H9 (cell line): ENCODE results near the gene NOP9. TPM values are rescaled to one million over a fixed set of nuclear protein-coding genes. Genes with fewer than 3 reads are reported as not detected.

Experiments used
- DNase-seq: peaks from one replicate; pipeline ENCODE4 v3.0.0-alpha.2; 2017
- H2AFZ ChIP-seq: one replicate; pipeline ENCODE4 v1.6.1; 2013; ENCODE audit warnings: mild to moderate bottlenecking, low read length, control low read depth, moderate library complexity
- H2AK5ac ChIP-seq: 2 replicates; pipeline ENCODE4 v1.6.1; 2013; ENCODE audit warnings: low read length, control low read depth, mixed read lengths; ENCODE audit not compliant: insufficient read length
- H2BK120ac ChIP-seq: one replicate; pipeline ENCODE4 v1.6.1; 2013; ENCODE audit warnings: low read depth, mild to moderate bottlenecking, low read length, control low read depth, inconsistent platforms; ENCODE audit not compliant: poor library complexity, severe bottlenecking
- H2BK12ac ChIP-seq: 2 replicates; pipeline ENCODE4 v1.6.1; 2013; ENCODE audit warnings: low read length, control low read depth, mixed read lengths, low read depth; ENCODE audit not compliant: insufficient read length
- H2BK15ac ChIP-seq: 2 replicates; pipeline ENCODE4 v1.6.1; 2013; ENCODE audit warnings: low read depth, low read length, control low read depth
- H2BK20ac ChIP-seq: one replicate; pipeline ENCODE4 v1.6.1; 2013; ENCODE audit warnings: low read depth, mild to moderate bottlenecking, low read length, control low read depth, inconsistent platforms; ENCODE audit not compliant: poor library complexity, severe bottlenecking
- H2BK5ac ChIP-seq: 2 replicates; pipeline ENCODE4 v1.6.1; 2013; ENCODE audit warnings: low read length, control low read depth, mixed read lengths; ENCODE audit not compliant: insufficient read length
- H3K14ac ChIP-seq: 2 replicates; pipeline ENCODE4 v1.6.1; 2013; ENCODE audit warnings: low read length, control low read depth; ENCODE audit not compliant: insufficient read depth
- H3K18ac ChIP-seq: 2 replicates; pipeline ENCODE4 v1.6.1; 2013; ENCODE audit warnings: low read depth, mild to moderate bottlenecking, mixed read lengths, low read length, control low read depth; ENCODE audit not compliant: insufficient read length
- H3K23ac ChIP-seq: 2 replicates; pipeline ENCODE4 v1.6.1; 2013; ENCODE audit warnings: low read length, control low read depth, mixed read lengths, low read depth; ENCODE audit not compliant: insufficient read length
- H3K23me2 ChIP-seq: 2 replicates; pipeline ENCODE4 v1.6.1; 2013; ENCODE audit warnings: low read depth, mild to moderate bottlenecking, mixed read lengths, low read length, control low read depth; ENCODE audit not compliant: insufficient read length, poor library complexity, severe bottlenecking
- H3K27ac ChIP-seq: 2 replicates; pipeline ENCODE4 v1.5.1; 2013; ENCODE audit warnings: low read length, control low read depth, mixed read lengths, low read depth; ENCODE audit not compliant: insufficient read length
- H3K27me3 ChIP-seq: 2 replicates; pipeline ENCODE4 v1.6.1; 2013; ENCODE audit warnings: low read length, control low read depth, inconsistent platforms; ENCODE audit not compliant: insufficient read depth
- H3K4ac ChIP-seq: 2 replicates; pipeline ENCODE4 v1.6.1; 2013; ENCODE audit warnings: low read depth, mild to moderate bottlenecking, control low read depth, inconsistent platforms, low read length, moderate library complexity
- H3K4me1 ChIP-seq: 2 replicates; pipeline ENCODE4 v1.6.1; 2013; ENCODE audit warnings: low read length, control low read depth, inconsistent platforms; ENCODE audit not compliant: insufficient read depth
- H3K4me2 ChIP-seq: 2 replicates; pipeline ENCODE4 v1.6.1; 2013; ENCODE audit warnings: low read length, control low read depth, mixed read lengths; ENCODE audit not compliant: insufficient read length, insufficient read depth
- H3K56ac ChIP-seq: 2 replicates; pipeline ENCODE4 v1.6.1; 2013; ENCODE audit warnings: low read depth, mild to moderate bottlenecking, mixed read lengths, low read length, control low read depth; ENCODE audit not compliant: insufficient read length
- H3K79me1 ChIP-seq: 2 replicates; pipeline ENCODE4 v1.6.1; 2013; ENCODE audit warnings: low read depth, mild to moderate bottlenecking, moderate library complexity, low read length, control low read depth, inconsistent platforms; ENCODE audit not compliant: insufficient read depth, poor library complexity, severe bottlenecking
- H3K79me2 ChIP-seq: 2 replicates; pipeline ENCODE4 v1.6.1; 2013; ENCODE audit warnings: low read length, control low read depth, inconsistent platforms; ENCODE audit not compliant: insufficient read depth
- H3K9ac ChIP-seq: 2 replicates; pipeline ENCODE4 v1.6.1; 2013; ENCODE audit warnings: low read length, control low read depth, mixed read lengths; ENCODE audit not compliant: insufficient read length; ENCODE audit errors: extremely low read depth
- H3K9me3 ChIP-seq: one replicate; pipeline ENCODE4 v1.6.1; 2013; ENCODE audit warnings: low read depth, low read length, inconsistent platforms; ENCODE audit not compliant: control insufficient read depth
- H3T11ph ChIP-seq: one replicate; pipeline ENCODE4 v1.6.1; 2013; ENCODE audit warnings: mild to moderate bottlenecking, low read length, control low read depth, inconsistent platforms
- H4K20me1 ChIP-seq: one replicate; pipeline ENCODE4 v1.6.1; 2013; ENCODE audit not compliant: control insufficient read depth, insufficient read length, insufficient read depth
- H4K5ac ChIP-seq: 2 replicates; pipeline ENCODE4 v1.6.1; 2013; ENCODE audit warnings: low read depth, mild to moderate bottlenecking, mixed read lengths, low read length, control low read depth; ENCODE audit not compliant: insufficient read length
- H4K8ac ChIP-seq: replicated peaks from 2 replicates; pipeline ENCODE4 v1.6.1; 2013; ENCODE audit warnings: low read length, control low read depth, mixed read lengths, low read depth; ENCODE audit not compliant: insufficient read length
- H4K91ac ChIP-seq: 2 replicates; pipeline ENCODE4 v1.6.1; 2013; ENCODE audit warnings: low read depth, mild to moderate bottlenecking, moderate library complexity, mixed read lengths, low read length, control low read depth; ENCODE audit not compliant: insufficient read length
- H3K27ac Mint-ChIP-seq, 3 experiments: 2 replicates in 2 of 3; 3 replicates in 1 of 3; pipeline ENCODE4 v1.8.0; 2020 to 2021; ENCODE audit warnings: mixed read lengths in 3 of 3, mild to moderate bottlenecking in 1 of 3, moderate library complexity in 1 of 3
- H3K27me3 Mint-ChIP-seq: 2 replicates; pipeline ENCODE4 v1.8.0; 2021; ENCODE audit warnings: low read depth, mild to moderate bottlenecking, moderate library complexity, mixed read lengths
- H3K36me3 Mint-ChIP-seq, 3 experiments: 2 replicates in 2 of 3; 3 replicates in 1 of 3; pipeline ENCODE4 v1.8.0; 2020 to 2021; ENCODE audit warnings: low read depth in 3 of 3, mixed read lengths in 3 of 3; ENCODE audit not compliant: insufficient read depth in 1 of 3
- H3K4me1 Mint-ChIP-seq, 2 experiments: 2 replicates each; pipeline ENCODE4 v1.8.0; 2020; ENCODE audit warnings: mixed read lengths in 2 of 2
- H3K4me3 Mint-ChIP-seq, 2 experiments: 2 replicates in 1 of 2; 3 replicates in 1 of 2; pipeline ENCODE4 v1.8.0; 2020 to 2021; ENCODE audit warnings: mild to moderate bottlenecking in 2 of 2, mixed read lengths in 2 of 2, moderate library complexity in 1 of 2
- H3K9me3 Mint-ChIP-seq, 2 experiments: 2 replicates in 1 of 2; 3 replicates in 1 of 2; pipeline ENCODE4 v1.8.0; 2020; ENCODE audit warnings: mild to moderate bottlenecking in 2 of 2, mixed read lengths in 2 of 2, moderate library complexity in 1 of 2
- CTCF ChIP-seq: fragments of 200-600 bp; sonication (generic); conservative IDR thresholded peaks from 3 replicates; pipeline ENCODE4 v1.8.0; 2021; ENCODE audit warnings: antibody characterized with exemption, mild to moderate bottlenecking
- WGBS: extraction: QIAGEN DNeasy Blood & Tissue Kit; methylation state at CpG from one replicate; pipeline ENCODE4 v1.1.7; 2013; ENCODE audit warnings: missing lambda C conversion rate, low lambda C conversion rate, mixed read lengths; ENCODE audit not compliant: insufficient read length; ENCODE audit errors: extremely low coverage; 5-methylcytosine and 5-hydroxymethylcytosine counted together
- total RNA-seq: library from RNA; stranded (reverse); gene quantifications from 2 replicates; pipeline ENCODE4 v1.2.1, GENCODE V29; 2021

The NOP9 gene
- total RNA-seq, 1 experiment from 2014 or later = 34.7 TPM

DNA sequence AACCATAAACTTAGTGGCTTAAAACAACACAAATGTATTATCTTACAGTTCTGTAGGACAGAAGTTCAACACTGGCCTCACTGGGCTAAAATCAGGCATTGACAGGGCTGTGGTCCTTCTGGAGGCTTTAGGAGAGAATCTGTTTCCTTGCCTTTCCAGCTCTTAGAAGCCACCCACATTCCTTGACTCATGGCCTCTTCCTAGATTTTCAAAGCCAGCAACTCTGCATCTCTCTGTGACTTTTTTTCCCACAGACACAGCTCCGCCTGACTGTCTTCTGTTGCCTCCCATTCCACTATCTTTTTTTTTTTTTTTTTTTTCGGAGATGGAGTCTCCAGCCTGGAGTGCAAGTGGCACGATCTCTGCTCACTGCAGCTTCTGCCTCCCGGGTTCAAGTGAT, 56.6 kb downstream of the NOP9 start:
- H3K4me1 ChIP-seq = no peaks in the 10 kb centered on the region
- no peak overlapping the region for H2BK12ac ChIP-seq
- no peak overlapping the region for H2BK120ac ChIP-seq
- no peak overlapping the region for H3K14ac ChIP-seq
- H4K8ac ChIP-seq = no peak overlapping the region
- H3K56ac ChIP-seq = no peak overlapping the region
- H3K79me1 ChIP-seq = no peaks in the 10 kb centered on the region
- Mint-ChIP-seq H3K36me3 (no peaks in the 10 kb centered on the region), H3K27ac (no peak overlapping the region), H3K27me3 (peaks cover 68% of the 10 kb centered on the region), H3K4me1 (no peaks in the 10 kb centered on the region), H3K4me3 (no peak overlapping the region), H3K9me3 (no peaks in the 10 kb centered on the region; a peak in 1 of 5 replicates)
- H3K9ac ChIP-seq = no peak overlapping the region
- no peak overlapping the region for H4K5ac ChIP-seq
- H3K27me3 ChIP-seq = no peaks in the 10 kb centered on the region; the same call in 1 of the 2 replicates
- H3K4me2 ChIP-seq = no peak overlapping the region
- H3K27ac ChIP-seq = no peak overlapping the region
- no peak overlapping the region for H2AK5ac ChIP-seq
- WGBS = no CpG with 5 or more reads among the region's 4 CpGs
- no peaks in the 10 kb centered on the region for H3K9me3 ChIP-seq
- no peak for DNase-seq
- H3K23me2 ChIP-seq = no peaks in the 10 kb centered on the region
- H3K79me2 ChIP-seq = no peaks in the 10 kb centered on the region
- TF ChIP-seq CTCF = no peak
- H2BK5ac ChIP-seq = no peak overlapping the region
- no peak overlapping the region for H3T11ph ChIP-seq
- H2AFZ ChIP-seq = no peak overlapping the region
- H2BK20ac ChIP-seq = no peak overlapping the region
- H3K18ac ChIP-seq = no peak overlapping the region
- no peak overlapping the region for H3K23ac ChIP-seq
- H4K20me1 ChIP-seq = no peaks in the 10 kb centered on the region
- no peak overlapping the region for H4K91ac ChIP-seq
- no peak overlapping the region for H2BK15ac ChIP-seq
- no peak overlapping the region for H3K4ac ChIP-seq

Other genes starting within 250 kb of the NOP9 start
- 4.7 and 5.8 TPM in 2 replicates for gene CARMIL3, start 247.8 kb upstream of the NOP9 start, total RNA-seq
- not detected in 2 replicates for gene CPNE6, start 228.3 kb upstream of the NOP9 start, total RNA-seq
- 48.9 and 50.2 TPM in 2 replicates for gene PCK2, start 205.5 kb upstream of the NOP9 start, total RNA-seq
- 73.4 and 74.3 TPM in 2 replicates for gene DCAF11, start 185.1 kb upstream of the NOP9 start, total RNA-seq
- gene NRL, start 184.9 kb upstream of the NOP9 start, total RNA-seq = 2.2 and 2.5 TPM in 2 replicates
- gene FITM1, start 169.2 kb upstream of the NOP9 start, total RNA-seq = 0.31 and 0.72 TPM in 2 replicates
- gene PSME1, start 163.7 kb upstream of the NOP9 start, total RNA-seq = 109 TPM in 2 replicates
- gene EMC9, start 158.3 kb upstream of the NOP9 start, total RNA-seq = 52.9 and 55.9 TPM in 2 replicates
- gene PSME2, start 153.2 kb upstream of the NOP9 start, total RNA-seq = 125 and 126 TPM in 2 replicates
- 67.8 and 87.3 TPM in 2 replicates for gene RNF31, start 152.4 kb upstream of the NOP9 start, total RNA-seq
- gene IRF9, start 138.6 kb upstream of the NOP9 start, total RNA-seq = 20.9 and 27.6 TPM in 2 replicates
- 58.0 and 58.5 TPM in 2 replicates for gene REC8, start 127.8 kb upstream of the NOP9 start, total RNA-seq
- 114 and 116 TPM in 2 replicates for gene IPO4, start 111.0 kb upstream of the NOP9 start, total RNA-seq
- gene TM9SF1, start 104.4 kb upstream of the NOP9 start, total RNA-seq = 31.6 and 31.8 TPM in 2 replicates
- gene TSSK4, start 94.2 kb upstream of the NOP9 start, total RNA-seq = not detected in 2 replicates
- gene CHMP4A, start 86.4 kb upstream of the NOP9 start, total RNA-seq = 42.0 and 46.2 TPM in 2 replicates
- gene MDP1, start 83.8 kb upstream of the NOP9 start, total RNA-seq = 18.8 and 19.0 TPM in 2 replicates
- gene NEDD8, start 67.5 kb upstream of the NOP9 start, total RNA-seq = 214 and 225 TPM in 2 replicates
- gene GMPR2, start 66.9 kb upstream of the NOP9 start, total RNA-seq = 84.7 and 86.9 TPM in 2 replicates
- 41.3 and 47.6 TPM in 2 replicates for gene TINF2, start 57.2 kb upstream of the NOP9 start, total RNA-seq
- gene TGM1, start 36.7 kb upstream of the NOP9 start, total RNA-seq = 1.8 and 2.9 TPM in 2 replicates
- 25.6 and 26.1 TPM in 2 replicates for gene RABGGTA, start 28.3 kb upstream of the NOP9 start, total RNA-seq
- gene DHRS1, start 70 bp upstream of the NOP9 start, total RNA-seq = 18.2 and 19.1 TPM in 2 replicates
- not detected in 2 replicates for gene CIDEB, start 8.1 kb downstream of the NOP9 start, total RNA-seq
- 13.0 and 13.4 TPM in 2 replicates for gene LTB4R2, start 10.3 kb downstream of the NOP9 start, total RNA-seq
- 8.9 and 9.2 TPM in 2 replicates for gene LTB4R, start 11.7 kb downstream of the NOP9 start, total RNA-seq
- 0.09 and 0.53 TPM in 2 replicates for gene ADCY4, start 35.2 kb downstream of the NOP9 start, total RNA-seq
- gene RIPK3, start 40.1 kb downstream of the NOP9 start, total RNA-seq = 0.35 TPM in 1 of 2 replicates, not detected in the other
- gene NFATC4, start 68.3 kb downstream of the NOP9 start, total RNA-seq = 43.0 and 46.4 TPM in 2 replicates
- 18.1 and 18.7 TPM in 2 replicates for gene NYNRIN, start 99.2 kb downstream of the NOP9 start, total RNA-seq
- gene CBLN3, start 129.8 kb downstream of the NOP9 start, total RNA-seq = 0.39 and 0.44 TPM in 2 replicates
- gene KHNYN, start 130.1 kb downstream of the NOP9 start, total RNA-seq = 30.0 and 31.3 TPM in 2 replicates
- 56.2 and 65.0 TPM in 2 replicates for gene SDR39U1, start 142.9 kb downstream of the NOP9 start, total RNA-seq
- gene CMA1, start 208.4 kb downstream of the NOP9 start, total RNA-seq = not detected in 2 replicates